ENCODE data around the gene IFT88. TPM values are rescaled to one million over a fixed set of nuclear protein-coding genes. Genes with fewer than 3 reads are reported as not detected.

IFT88 gene
- total RNA-seq, 4 donors from 2014 or later: 7.9 to 47.5 (median 27.6) TPM

- intact Hi-C loops (cut with DNase I; ENCODE audit: low total_unique reads): no loop called here
- H3K36me3 ChIP-seq: no peaks in the 10 kb centered on the region
- no peaks in the 10 kb centered on the region for H3K9me3 ChIP-seq
- H3K27ac ChIP-seq: no peak overlapping the region
- no peaks in the 10 kb centered on the region for H3K27me3 ChIP-seq
- no peak for DNase-seq
- TF ChIP-seq CTCF (IDR thresholded peaks at IDR 0.05) (no peak), POLR2A (IDR thresholded peaks at IDR 0.05) (no peak)
- H3K4me1 ChIP-seq: no peaks in the 10 kb centered on the region
- H3K4me3 ChIP-seq: no peak overlapping the region
Measured at GRCh38 chr13:20700288-20700687, 133.3 kb downstream of the IFT88 start.

DNA sequence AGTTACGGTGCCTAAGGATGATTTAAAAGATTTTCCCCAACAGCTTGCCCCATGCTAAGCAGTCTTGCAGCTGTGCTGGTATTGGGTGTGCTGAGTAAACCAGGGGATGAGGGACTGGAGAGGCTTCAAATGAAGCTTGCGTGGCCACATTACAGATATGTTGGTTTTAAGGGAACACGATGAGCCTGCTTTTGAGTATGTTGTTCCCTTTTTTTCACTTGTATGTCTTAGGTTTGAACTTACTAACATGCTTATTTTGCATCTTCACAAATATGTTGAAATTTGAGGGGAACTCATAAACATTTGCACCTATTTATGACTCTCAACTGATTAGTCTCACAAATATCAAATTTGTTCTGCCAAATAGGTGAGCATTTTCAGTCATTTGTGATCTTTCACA is 134.5 kb downstream of the IFT88 start:
- Histone ChIP-seq H3K4me1 (no peaks in the 10 kb centered on the region), H3K9me3 (no peaks in the 10 kb centered on the region), H3K4me3 (no peak overlapping the region), H3K27ac (no peak overlapping the region), H3K36me3 (no peaks in the 10 kb centered on the region), H3K27me3 (no peaks in the 10 kb centered on the region)
- TF ChIP-seq POLR2A (IDR thresholded peaks at IDR 0.05) (no peak), CTCF (IDR thresholded peaks at IDR 0.05) (no peak)
- DNase-seq: no peak
- intact Hi-C loops (cut with DNase I; ENCODE audit: low total_unique reads): no loop called here

DNA sequence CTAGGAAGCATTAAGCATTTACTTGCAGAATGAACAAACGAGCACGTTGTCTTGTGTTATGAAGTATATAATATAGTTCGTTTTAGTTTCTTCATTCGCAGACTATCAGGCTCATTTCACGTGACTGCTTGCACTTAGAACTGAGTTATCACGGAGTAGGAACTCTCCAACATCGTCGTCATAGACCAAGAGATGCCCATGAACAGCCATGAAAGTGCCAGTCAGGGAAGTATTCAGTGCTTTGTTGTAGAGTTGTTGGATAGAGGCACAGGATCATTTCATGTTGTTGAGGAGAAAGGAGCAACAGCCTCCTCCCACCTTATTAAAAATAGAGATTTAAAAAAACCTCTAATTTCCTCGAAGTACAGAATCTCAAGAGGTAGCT is 135.6 kb downstream of the IFT88 start:
- Histone ChIP-seq H3K4me1 (no peaks in the 10 kb centered on the region), H3K9me3 (no peaks in the 10 kb centered on the region), H3K27me3 (no peaks in the 10 kb centered on the region), H3K4me3 (peak overlapping the region in 1 of 2 donors; percentile 56), H3K27ac (peak overlapping the region in 1 of 2 donors; percentile 52), H3K36me3 (no peaks in the 10 kb centered on the region)
- intact Hi-C loops (cut with DNase I; ENCODE audit: low total_unique reads): no loop called here
- DNase-seq: no peak
- TF ChIP-seq POLR2A (IDR thresholded peaks at IDR 0.05) (no peak), CTCF (IDR thresholded peaks at IDR 0.05) (no peak)

GRCh38 chr13:20702915-20703779 is 136.2 kb downstream of the IFT88 start, which contains the start of gene IL17D:
Gene IL17D (plus strand): TSS chr13:20703699. CDS start chr13:20704002, 303 bp downstream.
- no peaks in the 10 kb centered on the region for H3K9me3 ChIP-seq
- no peaks in the 10 kb centered on the region for H3K4me1 ChIP-seq
- H3K36me3 ChIP-seq: no peaks in the 10 kb centered on the region
- DNase-seq: no peak
- peak within 1 kb of the TSS; percentile 48 to 62 for H3K4me3 ChIP-seq
- peak within 1 kb of the TSS; percentile 60 to 63 for H3K27ac ChIP-seq
- no peaks in the 10 kb centered on the region for H3K27me3 ChIP-seq
- intact Hi-C loops (cut with DNase I; ENCODE audit: low total_unique reads): no loop called here
- TF ChIP-seq CTCF (IDR thresholded peaks at IDR 0.05) (no peak), POLR2A (IDR thresholded peaks at IDR 0.05) (no peak)

DNA sequence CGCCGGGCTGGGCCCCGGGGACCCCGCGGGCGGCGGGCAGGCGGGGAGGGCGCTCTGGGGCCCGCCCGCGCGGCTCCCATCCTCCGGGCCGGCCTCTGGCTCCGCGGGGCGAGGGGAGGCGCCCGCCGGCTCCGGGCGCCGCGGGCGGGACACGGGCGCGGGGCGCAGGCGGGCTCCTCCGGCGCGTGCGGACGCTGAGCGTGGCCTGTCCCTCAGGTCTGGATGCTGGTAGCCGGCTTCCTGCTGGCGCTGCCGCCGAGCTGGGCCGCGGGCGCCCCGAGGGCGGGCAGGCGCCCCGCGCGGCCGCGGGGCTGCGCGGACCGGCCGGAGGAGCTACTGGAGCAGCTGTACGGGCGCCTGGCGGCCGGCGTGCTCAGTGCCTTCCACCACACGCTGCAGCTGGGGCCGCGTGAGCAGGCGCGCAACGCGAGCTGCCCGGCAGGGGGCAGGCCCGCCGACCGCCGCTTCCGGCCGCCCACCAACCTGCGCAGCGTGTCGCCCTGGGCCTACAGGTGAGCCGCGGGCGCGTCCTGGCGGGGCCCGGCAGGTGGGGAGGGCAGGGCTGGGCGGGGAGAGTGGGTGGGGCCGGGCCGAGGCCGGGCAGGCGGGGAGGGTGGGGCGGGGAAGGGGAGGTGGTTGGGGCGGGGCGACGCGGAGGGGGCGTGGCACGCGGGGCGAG is 137.0 kb downstream of the IFT88 start:
- Histone ChIP-seq H3K27me3 (no peaks in the 10 kb centered on the region), H3K9me3 (no peaks in the 10 kb centered on the region), H3K4me1 (no peaks in the 10 kb centered on the region), H3K36me3 (no peaks in the 10 kb centered on the region), H3K27ac (peak overlapping the region; percentile 49 to 63), H3K4me3 (peak overlapping the region; percentile 25 to 62)
- TF ChIP-seq CTCF (IDR thresholded peaks at IDR 0.05) (peak in 3 of 4 experiments; percentile 72 to 89 (median 73)), POLR2A (IDR thresholded peaks at IDR 0.05) (peak in 1 of 2 donors; percentile 65)
- peak; percentile 53 to 73 for DNase-seq
- intact Hi-C loops (cut with DNase I; ENCODE audit: low total_unique reads): no loop called here

Measured in uterus (tissue), 4 donors.